MM.1S (cell line): ENCODE data around the gene NIFK.

Experiments
- CTCF ChIP-seq: fragments of 300-600 bp; sonication (generic); IDR thresholded peaks from 2 replicates; pipeline ENCODE4 v1.5.1; 2016; ENCODE audit warnings: antibody characterized with exemption, low read length, mixed read lengths
- EZH2 ChIP-seq: fragments of 300-600 bp; sonication (generic); optimal IDR thresholded peaks from 2 replicates; pipeline ENCODE3; 2017; ENCODE audit warnings: low read depth, mild to moderate bottlenecking, antibody characterized with exemption, low read length, mixed read lengths
- EZH2phosphoT487 ChIP-seq: fragments of 300-600 bp; sonication (generic); IDR thresholded peaks from 2 replicates; pipeline ENCODE4 v1.6.1; 2018; ENCODE audit warnings: antibody characterized with exemption, low read length

- TF ChIP-seq CTCF = no peak
- no peak for TF ChIP-seq EZH2phosphoT487
- TF ChIP-seq EZH2 = no peak
These were observed 8.7 kb downstream of the NIFK start for GRCh38 chr2:121727950-121728349.
